NCI-H2081 (cell line): ENCODE data around the gene CORO1C.

ENCODE experiments used
- DNase-seq, 2 experiments: peaks; one replicate each; lab custom pipeline; 2025; lab: John Stamatoyannopoulos, UW

The CORO1C gene

GRCh38 chr12:108724054-108724889 is 7.0 kb downstream of the CORO1C start:
- no peak for DNase-seq

DNA sequence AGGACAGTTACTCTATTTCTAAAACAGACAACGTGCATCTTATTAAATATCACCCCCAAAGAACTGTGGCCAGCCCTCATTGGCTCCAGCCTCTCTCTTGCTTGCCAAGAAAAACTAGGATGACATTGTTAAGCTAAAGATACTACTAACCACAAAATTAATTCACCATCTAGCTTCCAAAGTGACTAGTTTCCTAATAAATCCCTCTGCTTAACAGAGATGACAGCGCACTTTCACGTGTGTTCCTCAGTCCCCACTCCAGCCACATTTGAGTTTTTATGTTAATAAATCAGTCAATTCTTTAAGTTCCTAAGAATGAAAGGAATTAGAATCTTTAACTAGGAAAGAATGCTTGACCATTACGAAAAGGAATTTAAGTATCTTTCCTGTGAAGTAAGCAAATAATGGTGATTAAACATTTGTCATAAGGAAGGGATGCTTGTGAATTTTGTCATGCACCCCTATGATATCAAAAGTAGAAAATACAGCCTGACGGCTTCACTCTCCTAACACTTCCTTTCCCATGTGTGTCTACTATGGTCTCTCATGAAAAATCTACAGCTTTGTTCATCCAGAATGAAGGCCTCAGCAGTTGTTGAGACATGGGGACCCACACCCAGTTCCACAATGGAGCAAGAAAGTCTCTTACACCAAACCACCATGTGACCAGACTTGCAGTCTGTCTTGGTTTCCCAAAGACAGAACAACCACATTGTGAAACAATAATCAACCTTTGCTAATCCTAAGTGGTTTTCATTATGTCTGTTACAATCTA is 8.1 kb downstream of the CORO1C start:
- no peak for DNase-seq

DNA sequence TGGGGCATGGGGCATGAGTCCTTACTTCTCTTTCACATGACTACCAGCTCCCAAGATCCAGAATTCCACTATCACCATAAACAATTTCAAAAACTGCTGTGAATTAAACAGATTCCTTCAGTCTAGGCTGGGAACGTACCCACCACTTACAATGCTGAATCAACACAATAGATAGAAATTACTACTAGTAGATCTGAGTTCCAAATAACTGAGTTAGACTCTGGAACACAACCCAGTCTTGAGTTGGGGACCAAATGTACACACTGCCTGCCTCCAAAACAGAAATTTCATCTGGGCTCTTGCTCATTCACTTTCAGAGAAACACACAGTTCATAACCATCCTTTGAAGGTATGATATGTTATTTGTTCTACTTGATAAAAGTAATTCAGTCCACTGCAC is 8.9 kb downstream of the CORO1C start:
- no peak for DNase-seq

- no peak for DNase-seq
These were observed 9.5 kb downstream of the CORO1C start for GRCh38 chr12:108721824-108722223.

GRCh38 chr12:108720757-108721514 is 10.4 kb downstream of the CORO1C start:
- no peak for DNase-seq

GRCh38 chr12:108717243-108717642 is 14.1 kb downstream of the CORO1C start:
- DNase-seq = no peak

GRCh38 chr12:108714866-108715265 is 16.5 kb downstream of the CORO1C start:
- DNase-seq = no peak

DNA sequence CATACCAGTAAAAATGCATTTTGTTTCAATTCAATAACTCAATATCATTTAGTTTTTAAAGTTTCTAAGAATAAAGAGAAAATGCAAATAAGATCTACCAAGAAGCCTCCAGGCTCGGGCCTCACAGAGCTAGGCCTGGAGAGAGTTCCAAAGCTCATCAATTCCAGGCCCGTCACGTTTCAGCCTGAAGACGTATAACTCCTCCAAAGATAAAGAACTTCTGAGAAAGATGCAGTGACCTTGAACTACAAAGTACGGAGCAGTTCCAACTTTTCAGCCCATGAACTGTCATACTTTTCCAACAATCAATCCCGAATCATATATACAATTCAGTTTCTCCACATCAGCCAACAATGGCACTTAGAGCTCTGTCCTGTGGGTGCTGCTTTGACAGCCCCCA is 17.8 kb downstream of the CORO1C start:
- DNase-seq = no peak

DNA sequence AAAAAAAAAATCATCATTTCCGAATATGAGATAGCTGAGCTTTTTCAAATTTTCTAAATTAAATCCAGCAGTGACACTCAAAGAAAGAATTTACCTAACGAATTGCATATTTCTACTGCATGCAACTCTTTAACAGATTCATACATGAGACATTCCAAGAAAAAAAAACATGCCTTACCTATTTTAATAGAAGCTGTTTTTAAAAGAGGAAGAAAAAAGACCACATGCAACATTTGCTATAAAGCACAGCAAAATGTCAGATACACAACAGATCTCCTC is 18.5 kb downstream of the CORO1C start:
- no peak for DNase-seq

DNA sequence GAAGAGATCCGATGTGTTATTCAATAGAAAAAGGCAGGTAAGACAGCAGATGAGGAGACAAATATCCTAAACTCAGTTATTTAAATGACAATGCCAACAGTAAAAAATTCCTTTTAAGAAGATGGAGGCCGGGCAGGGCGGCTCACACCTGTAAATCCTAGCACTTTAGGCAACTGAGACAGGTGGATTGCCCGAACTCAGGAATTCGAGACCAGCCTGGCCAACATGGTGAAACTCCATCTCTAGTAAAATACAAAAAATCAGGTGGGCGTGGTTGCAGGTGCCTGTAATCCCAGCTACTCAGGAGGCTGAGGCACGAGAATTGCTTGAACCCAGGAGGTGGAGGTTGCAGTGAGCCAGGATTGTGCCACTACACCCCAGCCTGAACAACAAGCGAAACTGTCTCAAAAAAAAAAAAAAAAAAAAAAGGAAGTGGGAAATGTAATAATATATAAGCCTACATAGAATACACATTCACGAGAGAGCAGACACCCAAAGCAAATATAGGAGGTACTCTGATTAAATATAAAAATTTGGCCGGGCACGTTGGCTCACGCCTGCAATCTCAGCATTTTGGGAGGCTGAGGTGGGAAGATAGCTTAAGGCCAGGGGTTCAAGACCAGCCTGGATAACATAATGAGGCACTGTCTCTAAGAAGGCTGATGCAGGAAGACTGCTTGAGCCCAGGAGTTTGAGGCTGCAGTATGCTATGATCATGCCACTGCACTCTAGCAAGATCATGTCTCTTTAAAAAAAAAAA is 19.0 kb downstream of the CORO1C start:
- DNase-seq = no peak

DNA sequence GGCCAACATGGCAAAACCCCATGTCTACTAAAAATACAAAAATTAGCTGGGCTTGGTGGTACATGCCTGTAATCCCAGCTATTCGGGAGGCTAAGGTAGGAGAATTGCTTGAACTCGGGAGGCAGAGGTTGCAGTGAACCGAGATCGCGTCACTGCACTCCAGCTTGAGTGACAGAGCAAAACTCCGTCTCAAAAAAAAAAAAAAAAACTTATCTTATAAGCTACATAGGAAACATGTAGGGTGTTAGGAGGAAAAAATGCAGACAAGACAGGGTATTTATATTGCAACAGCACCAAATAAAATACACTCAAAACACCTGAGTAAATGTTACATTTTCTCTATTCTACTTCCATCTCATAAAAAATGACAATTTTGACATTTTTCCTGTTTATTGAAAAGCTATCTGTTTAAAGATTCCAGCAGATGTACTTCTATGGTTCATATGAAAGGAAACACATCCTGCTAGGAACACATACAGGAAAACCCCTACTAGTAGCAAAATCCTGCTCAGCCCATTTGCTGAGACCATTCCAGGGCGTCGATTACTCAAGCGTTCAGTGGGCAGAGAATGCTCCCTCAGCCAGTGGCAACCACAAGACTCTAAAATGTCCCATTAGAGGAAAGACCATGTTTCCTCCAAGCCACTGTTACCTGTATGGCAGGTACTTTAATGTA is 19.7 kb downstream of the CORO1C start:
- no peak for DNase-seq

GRCh38 chr12:108709697-108710096 is 21.6 kb downstream of the CORO1C start:
- DNase-seq = no peak

GRCh38 chr12:108704527-108704926 is 26.8 kb downstream of the CORO1C start:
- no peak for DNase-seq

- DNase-seq = no peak
These were observed 28.6 kb downstream of the CORO1C start for GRCh38 chr12:108702595-108703320.

DNA sequence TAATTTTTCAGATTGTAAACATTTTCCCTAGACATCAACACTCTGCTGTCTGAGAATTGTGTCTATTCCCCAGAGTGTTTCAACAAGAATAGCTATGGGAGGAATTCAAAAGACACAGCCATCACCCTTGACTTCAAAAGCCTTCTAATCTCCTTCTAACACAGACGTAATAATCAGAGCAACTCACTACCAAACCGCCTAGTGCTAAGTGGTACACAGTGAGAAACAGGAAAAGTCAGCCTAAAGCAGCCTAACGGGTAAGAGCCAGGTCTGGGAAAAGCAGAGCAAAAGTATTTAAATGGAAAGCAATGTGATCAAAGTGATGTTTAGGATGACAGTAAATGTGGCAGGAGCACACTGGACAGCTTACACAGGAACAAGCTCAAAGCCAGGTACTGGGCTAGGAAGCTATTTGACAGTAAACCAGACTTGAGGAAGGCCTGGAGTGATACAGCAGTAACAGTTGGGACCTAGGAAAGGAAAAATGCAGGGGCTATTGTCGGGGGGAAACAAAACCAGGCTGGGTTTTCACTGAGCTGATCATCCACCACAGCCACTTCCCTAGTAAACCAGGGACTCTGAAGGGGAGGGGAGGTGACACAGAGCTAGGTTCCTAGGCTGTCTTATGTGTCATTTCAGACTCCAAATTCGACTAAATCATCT is 29.4 kb downstream of the CORO1C start:
- no peak for DNase-seq

GRCh38 chr12:108700833-108701541 is 30.3 kb downstream of the CORO1C start:
- no peak for DNase-seq

- DNase-seq = no peak
These were observed 31.3 kb downstream of the CORO1C start for GRCh38 chr12:108699955-108700563.

- no peak for DNase-seq
These were observed 33.4 kb downstream of the CORO1C start for GRCh38 chr12:108697905-108698304.

DNA sequence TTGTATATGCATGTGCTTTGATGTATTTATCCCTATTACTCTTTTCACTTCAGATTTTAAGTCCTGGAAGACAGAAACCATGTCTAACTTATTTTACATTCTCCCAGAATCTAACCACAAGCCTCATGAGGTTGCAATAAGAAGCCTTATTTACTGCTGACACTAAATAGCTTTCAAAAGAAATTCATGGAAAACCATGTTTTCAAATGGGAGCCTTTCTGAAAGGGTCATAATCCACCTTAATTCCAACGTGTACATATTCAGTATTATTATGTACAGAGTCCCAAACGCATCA is 34.4 kb downstream of the CORO1C start:
- no peak for DNase-seq
